Lung (tissue), 16 donors: Measurements from ENCODE around the gene CEP290. TPM values are rescaled to one million over a fixed set of nuclear protein-coding genes. Genes with fewer than 3 reads are reported as not detected.

Experiments
- ATAC-seq: fragments of 200-7000 bp; cut with Tn5 transposase; one replicate; pipeline ENCODE4 v1.9.1; 2020; ENCODE audit warnings: moderate number of reproducible peaks; ENCODE audit not compliant: insufficient read depth, low FRiP score
- DNase-seq, 3 donors: peaks; one replicate each; pipeline ENCODE4 v3.0.0-alpha.2; 2013 to 2017
- H3K27ac ChIP-seq, 2 donors: one replicate each; pipeline ENCODE4 v1.5.1; 2013; ENCODE audit warnings: mild to moderate bottlenecking in 2 of 2, moderate library complexity in 2 of 2, control low read depth in 1 of 2, inconsistent platforms in 1 of 2, low read depth in 1 of 2, low read length in 1 of 2
- H3K27me3 ChIP-seq, 3 donors: one replicate each; pipeline ENCODE4 v1.5.1; 2013; ENCODE audit warnings: low read length in 2 of 3; ENCODE audit not compliant: control insufficient read depth in 3 of 3, insufficient read depth in 3 of 3
- H3K36me3 ChIP-seq, 4 donors: one replicate each; pipeline ENCODE4 v1.5.1; 2013; ENCODE audit warnings: low read length in 4 of 4, mild to moderate bottlenecking in 1 of 4, moderate library complexity in 1 of 4; ENCODE audit not compliant: control insufficient read depth in 4 of 4, insufficient read depth in 4 of 4
- H3K4me1 ChIP-seq, 5 donors: one replicate each; pipeline ENCODE4 v1.5.1; 2013; ENCODE audit warnings: low read length in 5 of 5, mild to moderate bottlenecking in 2 of 5, moderate library complexity in 1 of 5; ENCODE audit not compliant: control insufficient read depth in 5 of 5, insufficient read depth in 5 of 5
- H3K4me3 ChIP-seq: one replicate; pipeline ENCODE4 v1.5.1; 2013; ENCODE audit warnings: mild to moderate bottlenecking, control low read depth, moderate library complexity
- H3K9ac ChIP-seq, 2 donors: one replicate each; pipeline ENCODE4 v1.5.1; 2013; ENCODE audit warnings: low read length in 2 of 2, control low read depth in 1 of 2; ENCODE audit not compliant: insufficient read depth in 1 of 2
- H3K9me3 ChIP-seq, 4 donors: one replicate each; pipeline ENCODE4 v1.5.1; 2013; ENCODE audit warnings: low read length in 3 of 4, mild to moderate bottlenecking in 1 of 4, moderate library complexity in 1 of 4; ENCODE audit not compliant: control insufficient read depth in 4 of 4, insufficient read depth in 3 of 4
- CTCF ChIP-seq: IDR thresholded peaks from 2 replicates; pipeline ENCODE4 v1.5.1; 2012; ENCODE audit warnings: mild to moderate bottlenecking; ENCODE audit errors: control extremely low read depth, extremely low read depth
- WGBS, 2 donors: extraction: QIAGEN DNeasy Blood & Tissue Kit; methylation state at CpG; one replicate each; pipeline ENCODE4 v1.1.7; 2013; 5-methylcytosine and 5-hydroxymethylcytosine counted together
- long read RNA-seq, 5 donors: transcript quantifications; one replicate each; lab custom pipeline, GENCODE V29; 2026
- polyA plus RNA-seq, 2 donors: library from polyadenylated mRNA; stranded (reverse); fragments of 200-250 nt; gene quantifications; one replicate each; pipeline ENCODE4 v1.2.1, GENCODE V29; 2013
- total RNA-seq, 2 donors: library from RNA; depleted of rRNA in 1 of 2; stranded (reverse); fragments of >200 nt in 1 of 2; gene quantifications; one replicate each; pipeline ENCODE4 v1.2.1, GENCODE V29; 2014 to 2021
- donor health status: control.
- donor health status: control.
- donor health status: Bipolar disorder and iron deficiency.
- donor health status: healthy.
- donor health status: DM: yes; HTN: yes; CAD: no.

The CEP290 gene, protein sequence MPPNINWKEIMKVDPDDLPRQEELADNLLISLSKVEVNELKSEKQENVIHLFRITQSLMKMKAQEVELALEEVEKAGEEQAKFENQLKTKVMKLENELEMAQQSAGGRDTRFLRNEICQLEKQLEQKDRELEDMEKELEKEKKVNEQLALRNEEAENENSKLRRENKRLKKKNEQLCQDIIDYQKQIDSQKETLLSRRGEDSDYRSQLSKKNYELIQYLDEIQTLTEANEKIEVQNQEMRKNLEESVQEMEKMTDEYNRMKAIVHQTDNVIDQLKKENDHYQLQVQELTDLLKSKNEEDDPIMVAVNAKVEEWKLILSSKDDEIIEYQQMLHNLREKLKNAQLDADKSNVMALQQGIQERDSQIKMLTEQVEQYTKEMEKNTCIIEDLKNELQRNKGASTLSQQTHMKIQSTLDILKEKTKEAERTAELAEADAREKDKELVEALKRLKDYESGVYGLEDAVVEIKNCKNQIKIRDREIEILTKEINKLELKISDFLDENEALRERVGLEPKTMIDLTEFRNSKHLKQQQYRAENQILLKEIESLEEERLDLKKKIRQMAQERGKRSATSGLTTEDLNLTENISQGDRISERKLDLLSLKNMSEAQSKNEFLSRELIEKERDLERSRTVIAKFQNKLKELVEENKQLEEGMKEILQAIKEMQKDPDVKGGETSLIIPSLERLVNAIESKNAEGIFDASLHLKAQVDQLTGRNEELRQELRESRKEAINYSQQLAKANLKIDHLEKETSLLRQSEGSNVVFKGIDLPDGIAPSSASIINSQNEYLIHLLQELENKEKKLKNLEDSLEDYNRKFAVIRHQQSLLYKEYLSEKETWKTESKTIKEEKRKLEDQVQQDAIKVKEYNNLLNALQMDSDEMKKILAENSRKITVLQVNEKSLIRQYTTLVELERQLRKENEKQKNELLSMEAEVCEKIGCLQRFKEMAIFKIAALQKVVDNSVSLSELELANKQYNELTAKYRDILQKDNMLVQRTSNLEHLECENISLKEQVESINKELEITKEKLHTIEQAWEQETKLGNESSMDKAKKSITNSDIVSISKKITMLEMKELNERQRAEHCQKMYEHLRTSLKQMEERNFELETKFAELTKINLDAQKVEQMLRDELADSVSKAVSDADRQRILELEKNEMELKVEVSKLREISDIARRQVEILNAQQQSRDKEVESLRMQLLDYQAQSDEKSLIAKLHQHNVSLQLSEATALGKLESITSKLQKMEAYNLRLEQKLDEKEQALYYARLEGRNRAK (N-terminal part only)
- total RNA-seq (10 to 100 TPM; 14.0 to 45.0 TPM), polyA plus RNA-seq (1 to 10 TPM; 4.2 to 6.0 TPM)
- long read RNA-seq, donor 1, partial matches to known transcripts = 73 of 73 reads
- long read RNA-seq, donor 1, other reads (novel, unspliced or antisense) = 0 of 73 reads
- long read RNA-seq, donor 2, partial matches to known transcripts = 18 of 18 reads
- long read RNA-seq, donor 2, other reads (novel, unspliced or antisense) = 0 of 18 reads
- long read RNA-seq, donor 3, partial matches to known transcripts = 36 of 36 reads
- long read RNA-seq, donor 3, other reads (novel, unspliced or antisense) = 0 of 36 reads
- long read RNA-seq, donor 4, partial matches to known transcripts = 24 of 24 reads
- long read RNA-seq, donor 4, other reads (novel, unspliced or antisense) = 0 of 24 reads
- long read RNA-seq, donor 5, partial matches to known transcripts = 92 of 97 reads
- long read RNA-seq, donor 5, other reads (novel, unspliced or antisense) = 5 of 97 reads

- peak; percentile 97 to 100 (median 99) for DNase-seq
- Histone ChIP-seq H3K9me3 (no peaks in the 10 kb centered on the region), H3K9ac (peak within 1 kb of the TSS; percentile 76 to 92), H3K4me3 (peak within 1 kb of the TSS; percentile 86), H3K27ac (peak within 1 kb of the TSS; percentile 38 to 86), H3K27me3 (no peaks in the 10 kb centered on the region), H3K4me1 (peaks cover 0 to 11% (median 3%) of the 10 kb centered on the region in 5 donors), H3K36me3 (peaks cover 1 to 4% (median 3%) of the 10 kb centered on the region in 4 donors)
- ATAC-seq = peak; percentile 98
- no peak for TF ChIP-seq CTCF
- 0 to 1% methylated on average over 49 of the region's 49 CpGs for WGBS, 2 donors
Observed at GRCh38 chr12:88141774-88142609, at the start of gene CEP290, which contains the start of gene TMTC3. Gene CEP290 (minus strand): TSS chr12:88142088. CDS start chr12:88141307, 781 bp downstream. Gene TMTC3 (plus strand): TSS chr12:88142307. CDS start chr12:88148316, 6,009 bp downstream.

GRCh38 chr12:88188180-88188579 lies 46.3 kb upstream of the CEP290 start:
- TF ChIP-seq CTCF = no peak
- Histone ChIP-seq H3K9me3 (peaks cover 0 to 5% (median 1%) of the 10 kb centered on the region in 4 donors), H3K27me3 (no peaks in the 10 kb centered on the region), H3K4me1 (peaks cover 0 to 12% (median 0%) of the 10 kb centered on the region in 5 donors), H3K27ac (no peak overlapping the region), H3K9ac (no peak overlapping the region), H3K4me3 (no peak overlapping the region), H3K36me3 (peaks cover 6 to 16% (median 10%) of the 10 kb centered on the region in 4 donors)
- no peak for ATAC-seq
- WGBS, 2 donors = 80 to 88% methylated on average over 1 of the region's 1 CpG
- no peak for DNase-seq
